GM21825 (cell line): ENCODE results near the gene FAM186B.

ENCODE experiments used
- ATAC-seq: cut with Tn5 transposase; IDR thresholded peaks from one replicate; pipeline ENCODE4 v1.9.1; 2021; ENCODE audit warnings: mild to moderate bottlenecking, moderate library complexity; ENCODE audit not compliant: unreplicated experiment

FAM186B gene

GRCh38 chr12:49539406-49540228, 65.8 kb downstream of the FAM186B start:
- no peak for ATAC-seq

GRCh38 chr12:49538510-49539403, 66.7 kb downstream of the FAM186B start, which contains the start of gene KCNH3:
Gene KCNH3 (plus strand): TSS chr12:49539030. CDS start chr12:49539417, 387 bp downstream.
- ATAC-seq: no peak

GRCh38 chr12:49537752-49538509, 67.5 kb downstream of the FAM186B start:
- ATAC-seq: no peak
